IPS-20b (cell line): ENCODE results near the gene CCDC184.
A peak's percentile ranks its signal among the peaks of the same experiment; 100 is the strongest.
"Not testable (repeated sequence)": the region's sequence is repeated elsewhere in the genome, so short reads cannot be mapped to it uniquely, and the experiment has no call there.

ENCODE experiments used
- H3K27ac ChIP-seq: one replicate; pipeline ENCODE4 v1.5.1; 2013; ENCODE audit warnings: low read length
- H3K27me3 ChIP-seq: 2 replicates; pipeline ENCODE4 v1.6.1; 2013; ENCODE audit warnings: mild to moderate bottlenecking, low read length, inconsistent platforms; ENCODE audit not compliant: insufficient read depth
- H3K36me3 ChIP-seq: 2 replicates; pipeline ENCODE4 v1.6.1; 2013; ENCODE audit warnings: low read depth, mild to moderate bottlenecking, inconsistent platforms, low read length, moderate library complexity; ENCODE audit not compliant: insufficient read depth
- H3K4me1 ChIP-seq: 2 replicates; pipeline ENCODE4 v1.6.1; 2013; ENCODE audit warnings: mild to moderate bottlenecking, control low read depth, inconsistent platforms, low read length, moderate library complexity; ENCODE audit not compliant: insufficient read depth
- H3K4me3 ChIP-seq: 2 replicates; pipeline ENCODE4 v1.5.1; 2013; ENCODE audit warnings: mild to moderate bottlenecking, low read length, inconsistent platforms
- H3K9ac ChIP-seq: 2 replicates; pipeline ENCODE4 v1.6.1; 2013; ENCODE audit warnings: low read depth, mild to moderate bottlenecking, inconsistent platforms, low read length, moderate library complexity
- H3K9me3 ChIP-seq: 2 replicates; pipeline ENCODE4 v1.6.1; 2013; ENCODE audit warnings: mild to moderate bottlenecking, low read depth, low read length, inconsistent platforms; ENCODE audit not compliant: insufficient read depth

Gene CCDC184

DNA sequence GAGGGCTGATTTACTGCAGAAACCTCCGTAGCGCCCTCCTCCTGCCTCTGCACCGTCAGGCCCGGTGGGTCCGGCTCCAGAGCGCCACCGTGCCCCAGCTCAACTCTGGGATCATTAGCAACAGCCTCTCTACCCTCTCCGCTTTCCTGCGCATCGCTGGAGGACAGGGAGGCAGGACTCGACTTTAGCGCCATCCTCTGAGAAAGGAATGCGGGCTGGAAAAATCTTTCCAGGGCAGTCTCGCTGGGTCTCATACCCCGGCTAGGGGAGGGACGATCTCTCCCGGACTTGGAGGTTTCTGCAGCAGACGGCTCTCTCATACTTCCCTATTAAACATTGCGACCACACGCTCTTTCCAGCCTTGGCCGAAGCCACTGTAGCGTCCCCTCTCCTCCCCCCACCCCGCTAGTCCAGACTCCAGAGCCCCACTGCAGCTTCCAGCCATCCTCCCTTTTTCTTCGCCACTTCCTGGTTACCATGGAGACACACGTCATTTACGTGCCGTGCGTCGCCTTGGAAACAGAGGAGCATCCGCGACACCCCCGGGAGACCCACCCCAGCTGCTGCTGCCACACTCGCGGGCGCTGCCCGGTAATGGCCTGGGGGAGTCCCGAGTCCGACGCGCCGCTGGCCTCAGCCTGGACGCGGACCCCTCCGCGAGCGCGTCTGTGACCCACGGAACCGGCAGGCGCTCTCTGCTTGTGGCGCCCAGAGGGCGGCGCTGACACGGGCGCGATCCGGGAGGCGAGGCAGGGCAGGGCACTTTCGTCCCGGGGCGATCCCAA, at the start of gene CCDC184:
CCDC184 (plus strand) TSS at position 554 of the 785 bp plus-strand sequence. CDS start 479 bp downstream, outside the sequence.
- H3K9ac ChIP-seq, result peak within 1 kb of the TSS; percentile 40; the same call in 1 of the 2 replicates
- H3K9me3 ChIP-seq, result no peaks in the 10 kb centered on the region
- H3K27ac ChIP-seq, result no peak within 1 kb of the TSS
- H3K4me1 ChIP-seq, result peaks cover 13% of the 10 kb centered on the region; the same call in 1 of the 2 replicates
- H3K36me3 ChIP-seq, result no peaks in the 10 kb centered on the region
- peaks cover 91% of the 10 kb centered on the region for H3K27me3 ChIP-seq
- peak within 1 kb of the TSS; percentile 81 for H3K4me3 ChIP-seq

DNA sequence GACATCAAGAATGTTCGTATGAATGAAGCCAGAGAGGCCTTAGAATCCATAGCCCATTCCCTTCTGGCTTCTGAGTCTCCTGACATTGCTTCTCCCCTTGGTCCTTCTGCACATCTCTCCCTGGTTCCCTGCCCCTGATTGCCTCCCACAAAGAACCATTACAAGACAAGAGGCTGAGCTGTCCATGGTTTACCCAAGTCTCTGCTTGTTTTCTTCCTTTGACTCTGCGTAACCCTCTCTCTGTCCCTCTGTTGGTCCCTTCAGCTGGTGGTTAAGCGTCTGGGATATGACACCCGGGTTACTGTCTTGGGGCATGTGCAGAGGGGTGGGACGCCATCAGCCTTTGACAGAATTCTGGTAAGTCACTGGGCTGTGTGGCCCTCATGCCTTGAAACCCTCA, 48.4 kb upstream of the CCDC184 start:
- Histone ChIP-seq H3K4me1 (no peaks in the 10 kb centered on the region), H3K4me3 (no peak overlapping the region), H3K9ac (no peak overlapping the region), H3K9me3 (no peaks in the 10 kb centered on the region), H3K27ac (no peak overlapping the region), H3K27me3 (no peaks in the 10 kb centered on the region), H3K36me3 (peaks cover 94% of the 10 kb centered on the region)

DNA sequence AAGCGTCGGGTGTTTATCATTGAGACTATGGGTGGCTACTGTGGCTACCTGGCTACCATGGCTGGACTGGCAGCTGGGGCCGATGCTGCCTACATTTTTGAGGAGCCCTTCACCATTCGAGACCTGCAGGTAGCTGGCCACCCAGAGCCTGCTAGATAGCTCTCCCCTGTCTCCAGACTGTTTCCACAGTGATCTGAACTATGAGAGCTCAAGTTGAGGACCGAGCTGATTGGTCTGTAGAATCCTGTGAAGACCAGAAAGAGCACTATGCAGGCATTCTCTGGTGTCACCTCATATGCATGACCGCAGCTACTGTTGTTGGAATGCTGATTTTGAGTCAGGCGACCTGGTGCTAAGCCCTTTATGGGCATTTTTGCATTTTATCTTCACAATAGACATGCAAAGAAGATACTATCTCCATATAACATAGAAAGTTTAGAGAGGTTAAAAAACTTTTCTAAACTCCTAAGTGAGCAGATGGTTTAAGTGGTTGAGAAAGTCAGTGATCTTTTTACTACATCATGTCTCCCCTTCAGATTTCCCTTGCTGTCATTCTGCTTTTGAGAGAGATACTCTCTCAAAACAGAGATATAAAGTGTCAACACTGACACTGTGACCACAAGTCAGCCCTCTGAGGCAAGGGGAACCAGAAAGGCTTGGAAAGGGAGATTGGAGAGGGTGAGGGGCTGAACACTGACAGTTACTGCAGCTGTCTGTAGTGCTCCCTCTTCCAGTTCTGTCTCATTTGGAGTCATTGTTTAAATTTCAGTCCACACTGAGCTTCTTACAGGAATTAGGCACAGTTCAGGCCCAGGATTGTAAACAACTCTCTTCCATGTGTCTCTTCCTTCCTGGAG, 40.4 kb upstream of the CCDC184 start:
- Histone ChIP-seq H3K9ac (peak overlapping the region; percentile 66; the same call in 1 of the 2 replicates), H3K36me3 (peaks cover 92% of the 10 kb centered on the region), H3K9me3 (no peaks in the 10 kb centered on the region), H3K4me1 (peaks cover 29% of the 10 kb centered on the region), H3K27ac (peak overlapping the region; percentile 64), H3K4me3 (peak overlapping the region; percentile 34), H3K27me3 (no peaks in the 10 kb centered on the region)

DNA sequence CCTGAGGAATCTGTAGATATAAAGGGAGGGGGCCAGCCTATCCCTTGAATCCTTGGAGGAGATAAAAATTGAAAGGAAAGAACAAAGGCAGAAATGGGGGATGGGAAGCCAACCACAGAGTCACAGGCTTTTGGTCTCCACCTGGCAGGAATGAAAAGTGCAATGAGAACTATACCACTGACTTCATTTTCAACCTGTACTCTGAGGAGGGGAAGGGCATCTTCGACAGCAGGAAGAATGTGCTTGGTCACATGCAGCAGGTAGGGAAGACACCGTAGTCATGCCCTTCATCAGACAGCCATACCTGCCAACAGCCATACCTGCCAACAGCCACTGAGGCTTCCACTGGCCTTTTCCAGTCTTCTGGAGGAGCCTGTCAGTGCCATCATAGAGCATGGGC, 39.5 kb upstream of the CCDC184 start:
- Histone ChIP-seq H3K4me1 (peaks cover 29% of the 10 kb centered on the region), H3K9me3 (no peaks in the 10 kb centered on the region), H3K9ac (peak overlapping the region; percentile 60; the same call in 1 of the 2 replicates), H3K4me3 (peak overlapping the region; percentile 34; the same call in 1 of the 2 replicates), H3K27ac (peak overlapping the region; percentile 64), H3K36me3 (peaks cover 88% of the 10 kb centered on the region), H3K27me3 (no peaks in the 10 kb centered on the region)

DNA sequence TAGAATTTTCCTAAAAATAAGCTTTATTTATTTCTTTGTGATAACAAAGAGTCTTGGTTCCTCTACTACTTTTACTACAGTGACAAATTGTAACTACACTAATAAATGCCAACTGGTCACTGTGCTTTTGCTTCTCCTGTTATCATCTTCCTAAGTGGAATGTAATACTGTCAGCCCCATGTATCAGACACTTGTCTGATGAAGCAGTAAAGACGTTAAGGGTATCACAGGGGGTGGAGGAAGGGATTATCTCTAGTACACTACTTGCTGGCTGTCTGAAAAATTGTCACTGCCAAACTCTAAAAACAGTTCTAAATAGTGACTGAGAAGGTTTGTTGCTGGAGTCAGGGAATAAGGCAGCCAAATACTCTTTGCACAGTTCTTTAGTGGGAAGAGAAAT, 37.5 kb upstream of the CCDC184 start:
- Histone ChIP-seq H3K4me3 (no peak overlapping the region), H3K36me3 (peaks cover 87% of the 10 kb centered on the region), H3K9me3 (no peaks in the 10 kb centered on the region)

DNA sequence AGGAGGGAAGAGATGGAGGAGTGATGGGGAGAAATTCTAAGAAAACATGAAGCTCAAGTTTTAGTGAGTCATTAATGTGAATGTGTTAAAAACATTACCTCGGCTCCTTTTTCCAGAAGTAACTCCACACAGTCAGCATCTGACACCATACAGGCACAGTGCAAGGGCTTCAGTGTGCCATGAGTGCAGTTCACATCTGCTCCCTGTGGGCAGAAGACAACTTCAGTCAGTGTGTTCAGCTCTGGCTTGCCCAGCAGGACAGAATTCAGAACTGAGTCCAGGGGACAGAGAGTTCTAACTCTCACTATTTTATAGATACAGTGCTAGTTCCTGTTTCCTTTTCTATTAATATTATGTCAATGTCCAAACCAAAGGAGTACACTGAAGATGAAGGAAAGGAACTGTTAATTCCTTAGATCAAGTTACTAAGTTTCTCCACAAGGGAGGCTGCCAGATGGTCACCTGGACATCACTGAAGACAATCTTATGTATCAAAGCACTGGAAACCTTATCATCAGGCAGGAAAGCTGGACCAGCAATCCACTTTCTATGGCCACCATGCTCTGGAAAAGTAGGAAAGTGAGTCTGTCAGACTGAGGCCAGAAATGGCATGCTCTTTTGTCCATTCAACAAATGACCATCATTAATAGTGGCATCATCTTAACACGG, 32.2 kb upstream of the CCDC184 start:
- H3K36me3 ChIP-seq, result peaks cover 46% of the 10 kb centered on the region
- no peak overlapping the region for H3K9ac ChIP-seq

More for the DNA sequence above, 37.5 kb upstream of the CCDC184 start:
- H3K9ac ChIP-seq, result no peak overlapping the region
- peaks cover 29% of the 10 kb centered on the region for H3K4me1 ChIP-seq
- H3K27ac ChIP-seq, result no peak overlapping the region
- H3K27me3 ChIP-seq, result no peaks in the 10 kb centered on the region

DNA sequence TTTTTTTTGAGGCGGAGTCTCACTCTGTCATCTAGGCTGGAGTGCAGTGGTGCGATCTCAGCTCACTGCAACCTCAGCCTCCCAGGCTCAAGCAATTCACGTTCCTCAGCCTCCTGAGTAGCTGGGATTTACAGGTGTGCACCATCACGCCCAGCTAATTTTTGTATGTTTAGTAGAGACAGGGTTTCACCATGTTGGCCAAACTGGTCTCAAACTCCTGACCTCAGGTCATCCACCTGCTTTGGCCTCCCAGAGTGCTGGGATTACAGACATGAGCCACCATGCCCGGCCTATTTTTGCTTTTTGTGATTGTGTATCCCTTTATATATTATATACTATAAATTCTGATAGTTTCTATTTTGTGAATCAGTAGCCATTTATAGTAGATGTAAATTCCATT, 27.7 kb upstream of the CCDC184 start:
- not testable (repeated sequence) for H3K36me3 ChIP-seq, H3K9ac ChIP-seq, H3K27me3 ChIP-seq, H3K4me3 ChIP-seq, H3K27ac ChIP-seq, H3K9me3 ChIP-seq, H3K4me1 ChIP-seq

More for the DNA sequence above, 32.2 kb upstream of the CCDC184 start:
- no peak overlapping the region for H3K4me3 ChIP-seq
- H3K9me3 ChIP-seq, result no peaks in the 10 kb centered on the region
- no peak overlapping the region for H3K27ac ChIP-seq
- no peaks in the 10 kb centered on the region for H3K4me1 ChIP-seq
- no peaks in the 10 kb centered on the region for H3K27me3 ChIP-seq

DNA sequence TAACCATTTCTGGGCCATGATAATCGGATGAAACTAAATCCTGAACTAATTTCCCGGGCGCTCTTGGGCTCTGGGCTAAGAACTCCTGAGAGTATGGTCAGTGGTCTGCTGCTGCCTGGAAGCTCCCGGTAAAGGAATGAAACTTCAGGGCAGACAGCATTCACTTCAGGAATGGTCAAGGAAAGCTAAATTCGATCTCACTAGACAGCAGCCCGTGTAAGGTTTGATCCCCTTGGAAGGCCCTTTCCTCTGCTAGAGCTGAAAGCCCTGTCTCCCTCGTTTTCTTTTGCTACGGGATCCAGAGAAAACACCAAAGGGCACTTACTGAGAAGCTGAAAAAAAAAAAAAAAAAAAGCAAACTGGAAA, 26.8 kb upstream of the CCDC184 start:
- no peaks in the 10 kb centered on the region for H3K9me3 ChIP-seq
- peak overlapping the region; percentile 54; the same call in 1 of the 2 replicates for H3K9ac ChIP-seq
- peaks cover 5% of the 10 kb centered on the region; the same call in 1 of the 2 replicates for H3K4me1 ChIP-seq
- H3K27me3 ChIP-seq, result no peaks in the 10 kb centered on the region; the same call in 1 of the 2 replicates
- H3K27ac ChIP-seq, result no peak overlapping the region
- 0 out of 2 replicates have a peak, but pooled peaks cover 3% of the 10 kb centered on the region for H3K36me3 ChIP-seq
- peak overlapping the region; percentile 91 for H3K4me3 ChIP-seq

DNA sequence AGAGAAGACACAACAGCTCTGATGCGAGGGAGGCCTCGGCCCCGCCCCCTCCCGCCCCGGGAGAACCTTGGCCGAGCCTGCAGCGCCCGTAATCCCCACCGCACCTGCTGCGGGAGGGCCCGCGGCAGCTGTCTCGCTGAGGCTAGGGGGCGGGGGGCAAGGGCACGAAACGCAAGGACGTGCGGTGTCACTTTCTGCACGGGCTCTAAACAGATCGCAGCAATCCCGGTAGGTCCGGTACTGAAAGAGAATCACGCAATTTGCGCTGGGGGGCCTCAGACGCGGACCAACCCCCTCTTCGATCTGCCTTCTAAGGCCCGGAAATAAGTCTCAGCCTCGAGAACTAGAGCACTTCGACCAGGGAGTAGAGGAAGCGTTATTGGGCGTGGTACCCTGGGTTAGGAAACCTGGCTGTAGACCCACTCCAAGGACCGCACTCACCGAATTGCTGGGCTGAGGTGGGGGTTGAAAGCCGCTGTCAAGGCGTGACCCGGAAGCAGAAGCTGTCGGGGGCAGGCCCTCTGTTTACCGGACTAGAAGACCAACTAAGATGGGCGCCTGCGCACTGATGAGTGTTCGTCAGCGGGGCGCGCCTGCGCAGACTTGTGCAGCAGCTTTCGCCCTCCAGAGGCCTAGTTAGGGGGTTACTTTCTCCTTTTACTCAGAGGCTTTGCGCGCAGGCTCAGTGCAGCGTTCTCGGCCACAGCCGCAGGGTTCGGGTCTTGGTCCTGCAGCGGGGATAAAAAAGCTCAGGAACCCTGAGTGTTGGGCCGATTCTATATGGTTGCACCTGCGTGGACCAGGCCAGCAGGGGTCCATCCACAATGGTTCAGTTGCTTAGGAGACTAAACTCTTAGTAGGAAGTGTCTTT, 26.2 kb upstream of the CCDC184 start, which contains the start of gene ASB8:
ASB8 (minus strand) TSS at position 498 of the 871 bp plus-strand sequence. CDS start 4,019 bp downstream, outside the sequence.
- Histone ChIP-seq H3K9me3 (no peaks in the 10 kb centered on the region), H3K27ac (peak within 1 kb of the TSS; percentile 10), H3K36me3 (0 out of 2 replicates have a peak, but pooled peaks cover 3% of the 10 kb centered on the region), H3K4me3 (peak within 1 kb of the TSS; percentile 91), H3K27me3 (no peaks in the 10 kb centered on the region; the same call in 1 of the 2 replicates), H3K4me1 (peaks cover 5% of the 10 kb centered on the region; the same call in 1 of the 2 replicates), H3K9ac (peak within 1 kb of the TSS; percentile 68; the same call in 1 of the 2 replicates)

DNA sequence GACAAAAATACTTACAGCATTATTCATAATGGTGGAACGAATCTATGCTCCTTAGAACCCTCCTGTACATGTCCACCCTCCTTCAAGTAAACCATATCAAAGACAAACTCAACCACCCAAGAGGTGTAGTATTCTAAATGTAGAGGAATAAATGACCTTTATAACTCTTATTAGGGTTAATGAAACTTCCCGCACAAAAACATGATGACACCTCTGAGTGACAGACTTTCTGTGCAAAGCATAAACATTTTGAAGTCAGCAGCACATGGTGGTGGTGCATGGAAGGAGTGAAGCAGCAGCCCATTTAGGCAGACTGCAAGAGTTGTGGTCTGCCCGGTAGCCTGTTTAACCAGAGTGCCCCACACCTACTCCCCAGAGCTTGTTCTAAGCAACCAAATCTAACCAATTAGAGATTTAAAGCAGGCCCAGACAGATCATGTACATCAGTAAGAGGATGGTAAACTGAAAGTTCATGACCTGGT, 25.5 kb upstream of the CCDC184 start:
- no peaks in the 10 kb centered on the region; the same call in 1 of the 2 replicates for H3K27me3 ChIP-seq
- H3K4me3 ChIP-seq, result peak overlapping the region; percentile 91
- H3K36me3 ChIP-seq, result 0 out of 2 replicates have a peak, but pooled peaks cover 3% of the 10 kb centered on the region
- peaks cover 5% of the 10 kb centered on the region; the same call in 1 of the 2 replicates for H3K4me1 ChIP-seq
- H3K9me3 ChIP-seq, result no peaks in the 10 kb centered on the region
- H3K27ac ChIP-seq, result peak overlapping the region; percentile 10
- peak overlapping the region; percentile 68; the same call in 1 of the 2 replicates for H3K9ac ChIP-seq
